Inferior parietal cortex (tissue), 1 donor: ENCODE measurements around the gene CSK.
"Not testable (repeated sequence)": the region's sequence is repeated elsewhere in the genome, so short reads cannot be mapped to it uniquely, and the experiment has no call there.

Source experiments
- DNase-seq: peaks from one replicate; pipeline ENCODE4 v3.0.0-alpha.2; 2016; ENCODE audit errors: extremely low spot score

Gene CSK

DNA sequence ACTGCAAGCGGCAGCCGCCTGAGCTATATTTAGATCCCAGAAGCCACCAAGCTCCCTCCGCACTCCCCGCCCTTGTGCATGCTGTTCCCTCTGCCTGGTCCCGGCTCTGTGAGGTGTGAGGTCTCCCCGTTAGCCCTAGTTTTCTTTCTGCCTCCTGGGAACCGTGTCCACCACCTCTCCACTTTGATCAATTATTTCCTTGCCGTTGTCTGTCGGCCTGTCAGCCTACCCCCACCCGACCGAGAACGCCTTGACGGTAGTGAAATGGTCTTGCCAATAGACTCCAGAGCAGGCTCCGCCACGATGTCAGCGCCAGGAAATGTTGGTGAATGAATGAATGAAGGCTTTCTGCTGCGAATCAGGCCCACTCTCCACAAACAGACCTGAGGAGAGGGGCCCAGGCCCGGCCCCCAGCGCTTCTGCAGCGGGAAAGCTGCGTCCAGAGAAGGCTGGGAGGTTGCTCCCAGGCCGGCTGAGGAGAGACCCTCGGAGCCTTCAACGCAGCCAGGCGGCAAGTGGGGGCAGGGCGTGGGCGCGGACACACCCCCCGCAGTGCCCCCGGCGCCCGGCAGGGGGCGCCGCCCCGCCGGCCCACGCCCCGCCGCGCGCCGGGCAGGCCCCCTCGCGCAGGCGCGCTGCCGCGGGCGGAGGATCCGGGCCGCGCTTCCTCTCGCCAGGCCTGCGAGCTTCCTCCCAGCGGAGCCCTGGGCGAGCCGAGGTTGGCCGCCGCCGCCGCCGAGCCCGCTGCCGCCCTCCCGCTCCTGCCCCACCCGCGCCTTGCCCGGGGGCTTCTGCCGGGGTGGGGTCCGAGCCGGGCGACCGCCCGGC is at the start of gene CSK:
Gene CSK, plus strand, starts transcription at position 650 of the 828 bp plus-strand sequence. CDS start 16,218 bp downstream, outside the sequence.
- DNase-seq = peak; percentile 68

DNA sequence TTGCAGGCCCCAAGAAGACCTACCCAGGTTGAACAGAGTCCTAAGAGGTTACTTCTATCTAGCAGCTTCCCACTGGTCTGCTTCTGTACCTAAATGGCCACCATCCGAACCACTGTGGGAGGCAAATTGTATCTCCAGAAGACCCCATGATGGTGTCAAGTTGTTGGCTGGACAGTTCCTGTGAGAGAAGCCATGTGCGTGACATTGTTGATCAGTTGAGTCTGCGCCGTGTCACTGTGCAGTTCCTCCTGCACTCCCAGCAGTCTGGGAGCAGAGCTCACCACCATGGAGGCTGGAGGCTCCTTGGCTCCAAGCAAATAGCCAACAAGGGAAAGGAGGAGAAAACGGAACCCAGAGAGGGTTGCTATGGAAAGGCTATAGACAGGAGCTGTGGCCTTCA is 49.0 kb upstream of the CSK start:
- no peak for DNase-seq

DNA sequence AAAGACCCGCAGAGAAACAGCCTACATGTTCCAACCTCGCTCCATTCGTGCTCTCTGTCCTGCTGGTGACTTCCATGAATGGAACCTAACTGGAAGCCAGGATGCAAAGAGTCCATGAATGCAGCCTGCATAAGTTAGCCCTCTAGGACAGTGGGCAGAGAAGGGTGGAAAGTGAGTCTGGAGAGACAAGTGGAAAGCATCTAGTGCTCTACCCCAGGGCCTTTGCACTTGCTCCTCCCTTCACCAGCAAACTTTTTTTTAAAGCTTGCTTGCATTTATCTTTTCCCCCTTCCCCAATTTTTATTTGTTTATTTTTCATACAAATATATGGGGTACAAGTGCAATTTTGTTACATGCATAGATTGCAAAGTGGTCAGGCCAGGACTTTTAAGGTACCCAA is 48.6 kb upstream of the CSK start:
- no peak for DNase-seq

DNA sequence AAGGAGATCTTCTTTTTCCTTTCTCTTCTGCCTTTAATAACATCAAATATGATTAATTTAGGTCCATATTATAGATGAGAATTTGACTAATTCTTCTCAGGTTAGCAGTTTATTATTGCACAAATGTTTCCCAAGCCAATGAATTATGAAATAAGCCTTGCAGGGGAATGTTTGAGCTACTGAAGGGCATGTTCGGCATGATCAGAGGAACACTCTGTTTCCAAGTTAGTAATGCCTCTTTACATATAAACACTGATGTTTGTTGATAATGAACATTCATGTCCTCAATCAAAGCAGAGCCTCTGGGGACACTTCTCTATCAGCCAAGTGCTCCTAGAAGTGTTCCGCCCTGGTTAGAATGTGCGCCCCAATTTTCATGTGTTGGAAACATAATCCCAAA is 46.6 kb upstream of the CSK start:
- no peak for DNase-seq

DNA sequence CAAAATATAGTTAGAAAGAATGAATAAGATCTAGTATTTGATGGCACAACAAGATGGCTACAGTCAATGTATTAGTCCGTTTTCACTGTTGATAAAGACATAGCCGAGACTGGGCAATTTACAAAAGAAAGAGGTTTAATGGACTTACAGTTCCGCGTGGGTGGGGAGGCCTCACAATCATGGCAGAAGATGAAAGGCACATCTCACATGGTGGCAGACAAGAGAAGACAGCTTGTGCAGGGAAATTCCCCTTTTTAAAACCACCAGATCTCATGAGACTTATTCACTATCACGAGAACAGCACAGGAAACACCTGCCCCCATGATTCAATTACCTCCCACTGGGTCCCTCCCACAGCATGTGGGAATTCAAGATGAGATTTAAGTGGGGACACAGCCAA is 43.6 kb upstream of the CSK start:
- DNase-seq = not testable (repeated sequence)

DNA sequence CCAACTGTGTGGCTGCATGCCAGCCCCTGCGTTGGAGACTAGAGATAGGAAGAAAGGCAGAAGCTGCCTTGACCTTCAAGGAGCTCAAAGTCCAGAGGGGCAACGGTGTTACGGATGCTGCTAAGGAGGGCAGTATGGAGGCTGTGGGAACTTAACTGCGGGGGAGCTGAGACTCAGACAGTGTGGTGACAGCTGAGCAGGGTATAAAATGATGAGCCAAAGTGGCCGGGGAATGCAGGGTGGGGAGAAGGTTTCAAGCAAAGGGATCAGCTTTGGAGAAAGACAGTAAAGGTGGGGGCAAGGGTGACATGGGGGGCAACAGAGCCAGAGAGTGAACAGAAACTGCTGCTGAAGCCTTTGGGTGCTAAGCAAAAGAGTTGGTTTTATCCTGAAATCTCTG is 39.5 kb upstream of the CSK start:
- no peak for DNase-seq

DNA sequence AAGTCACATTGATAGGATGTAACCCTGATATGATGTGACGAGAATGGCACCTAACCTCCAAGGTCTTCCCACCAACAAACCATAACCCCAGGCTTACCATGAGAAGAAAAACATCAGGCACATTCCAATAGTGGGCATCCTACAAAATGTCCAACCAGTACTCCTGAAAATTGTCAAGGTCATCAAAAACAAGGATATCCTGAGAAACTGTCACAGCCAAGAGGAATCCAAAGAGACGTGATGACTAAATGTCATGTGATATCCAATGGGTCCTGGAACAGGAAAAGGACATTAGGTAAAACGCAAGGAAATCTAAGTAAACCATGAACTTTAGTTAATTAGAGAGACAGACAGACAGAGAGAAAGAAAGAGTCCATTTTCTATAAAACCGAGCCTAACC is 35.5 kb upstream of the CSK start:
- no peak for DNase-seq

DNA sequence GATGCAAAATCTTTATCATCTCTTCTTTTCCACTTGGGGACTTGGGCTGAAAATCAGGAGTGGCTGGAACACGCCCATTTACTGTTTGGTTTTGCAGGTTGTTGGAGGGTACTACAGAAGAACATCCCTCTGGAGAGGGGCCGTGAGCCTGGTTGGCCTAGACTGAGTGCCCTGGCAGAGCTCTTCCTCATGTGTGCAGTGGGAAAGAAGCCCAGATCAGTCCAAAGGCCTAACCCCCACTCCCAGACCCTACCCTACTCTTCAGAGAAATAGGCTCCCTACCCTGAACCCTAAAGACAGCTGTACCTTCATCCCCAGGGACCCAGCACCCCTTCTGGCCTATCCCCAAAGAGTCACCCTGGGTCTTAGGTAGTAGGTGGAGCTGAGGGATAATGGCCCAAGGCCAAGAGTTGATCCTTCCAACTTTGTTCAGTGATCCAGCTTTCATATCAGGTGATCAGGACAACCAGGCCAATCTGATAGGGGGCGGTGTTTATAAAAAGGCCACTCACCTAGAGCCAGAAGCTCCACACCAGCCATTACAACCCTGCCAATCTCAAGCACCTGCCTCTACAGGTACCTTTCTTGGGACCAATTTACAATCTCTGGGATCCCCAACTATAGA is 33.4 kb upstream of the CSK start, which contains the start of gene CYP1A2:
Gene CYP1A2, plus strand, starts transcription at position 524 of the 625 bp plus-strand sequence. CDS start 894 bp downstream, outside the sequence.
- no peak for DNase-seq

DNA sequence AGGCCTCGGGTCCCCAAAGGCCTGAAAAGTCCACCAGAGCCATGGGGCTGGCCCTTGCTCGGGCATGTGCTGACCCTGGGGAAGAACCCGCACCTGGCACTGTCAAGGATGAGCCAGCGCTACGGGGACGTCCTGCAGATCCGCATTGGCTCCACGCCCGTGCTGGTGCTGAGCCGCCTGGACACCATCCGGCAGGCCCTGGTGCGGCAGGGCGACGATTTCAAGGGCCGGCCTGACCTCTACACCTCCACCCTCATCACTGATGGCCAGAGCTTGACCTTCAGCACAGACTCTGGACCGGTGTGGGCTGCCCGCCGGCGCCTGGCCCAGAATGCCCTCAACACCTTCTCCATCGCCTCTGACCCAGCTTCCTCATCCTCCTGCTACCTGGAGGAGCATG is 32.0 kb upstream of the CSK start:
- DNase-seq = no peak

DNA sequence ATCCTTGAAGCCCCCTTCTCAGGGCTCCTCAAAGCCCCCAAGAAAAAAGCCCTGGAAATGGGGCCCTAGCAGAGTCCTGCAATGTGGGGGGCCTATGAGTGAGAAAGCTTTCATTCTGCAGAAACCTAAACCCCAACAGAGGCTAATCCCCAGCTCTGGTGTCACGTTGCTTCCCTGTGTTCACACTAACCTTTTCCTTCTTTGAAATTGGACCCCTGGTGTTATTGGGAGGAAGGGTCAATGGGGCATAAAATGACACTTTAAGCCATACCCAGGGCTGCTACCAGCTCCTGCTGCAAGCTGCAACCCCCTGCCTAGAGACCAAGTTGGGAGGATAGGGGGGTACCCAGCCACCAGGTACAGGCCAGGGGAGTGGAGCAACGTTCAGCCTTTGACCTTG is 31.1 kb upstream of the CSK start:
- DNase-seq = no peak

DNA sequence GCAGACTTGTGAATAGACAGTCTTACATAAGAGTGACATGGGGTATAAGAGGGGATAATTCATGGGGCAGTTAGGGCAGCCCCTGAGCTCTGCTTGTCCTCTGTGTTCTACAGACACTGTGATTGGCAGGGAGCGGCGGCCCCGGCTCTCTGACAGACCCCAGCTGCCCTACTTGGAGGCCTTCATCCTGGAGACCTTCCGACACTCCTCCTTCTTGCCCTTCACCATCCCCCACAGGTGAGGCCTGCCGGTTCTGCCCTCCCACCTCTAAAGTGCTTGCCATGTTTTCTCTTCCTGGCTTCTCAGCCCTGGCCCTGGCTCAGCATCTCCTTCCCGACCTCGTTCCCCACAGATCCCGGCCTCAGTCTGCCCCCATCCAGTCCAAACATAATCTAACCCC is 29.9 kb upstream of the CSK start:
- no peak for DNase-seq

DNA sequence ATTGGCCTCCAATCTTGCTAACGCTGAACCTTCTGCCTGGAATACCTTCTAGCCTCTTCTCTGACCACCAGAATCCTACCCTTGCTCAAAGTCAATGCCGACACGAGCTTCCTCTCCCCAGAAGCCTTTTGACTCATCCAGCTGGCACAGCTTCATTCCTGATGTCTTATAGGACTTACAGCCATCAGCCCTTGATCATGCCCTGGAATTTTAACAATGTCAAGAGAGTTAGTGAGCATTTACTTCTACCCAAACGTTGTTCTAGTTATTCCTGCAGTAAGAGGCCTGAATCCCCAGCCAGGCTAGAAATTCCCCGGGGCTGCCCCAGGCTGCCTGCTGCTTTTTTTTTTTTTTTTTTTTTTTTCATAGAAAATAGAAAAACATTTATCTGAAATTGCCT is 29.3 kb upstream of the CSK start:
- DNase-seq = no peak

DNA sequence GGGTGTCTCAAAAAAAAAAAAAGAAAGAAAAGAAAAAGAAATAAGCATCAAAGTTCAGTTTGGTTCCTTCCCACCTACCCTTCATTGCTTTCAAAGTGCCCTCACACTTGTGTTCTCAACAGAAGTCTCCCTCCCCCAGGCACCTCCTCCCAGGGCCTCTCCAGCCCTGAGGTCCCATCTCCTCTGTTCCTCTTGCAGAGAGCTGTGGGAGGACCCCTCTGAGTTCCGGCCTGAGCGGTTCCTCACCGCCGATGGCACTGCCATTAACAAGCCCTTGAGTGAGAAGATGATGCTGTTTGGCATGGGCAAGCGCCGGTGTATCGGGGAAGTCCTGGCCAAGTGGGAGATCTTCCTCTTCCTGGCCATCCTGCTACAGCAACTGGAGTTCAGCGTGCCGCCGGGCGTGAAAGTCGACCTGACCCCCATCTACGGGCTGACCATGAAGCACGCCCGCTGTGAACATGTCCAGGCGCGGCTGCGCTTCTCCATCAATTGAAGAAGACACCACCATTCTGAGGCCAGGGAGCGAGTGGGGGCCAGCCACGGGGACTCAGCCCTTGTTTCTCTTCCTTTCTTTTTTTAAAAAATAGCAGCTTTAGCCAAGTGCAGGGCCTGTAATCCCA is 27.2 kb upstream of the CSK start:
- no peak for DNase-seq

DNA sequence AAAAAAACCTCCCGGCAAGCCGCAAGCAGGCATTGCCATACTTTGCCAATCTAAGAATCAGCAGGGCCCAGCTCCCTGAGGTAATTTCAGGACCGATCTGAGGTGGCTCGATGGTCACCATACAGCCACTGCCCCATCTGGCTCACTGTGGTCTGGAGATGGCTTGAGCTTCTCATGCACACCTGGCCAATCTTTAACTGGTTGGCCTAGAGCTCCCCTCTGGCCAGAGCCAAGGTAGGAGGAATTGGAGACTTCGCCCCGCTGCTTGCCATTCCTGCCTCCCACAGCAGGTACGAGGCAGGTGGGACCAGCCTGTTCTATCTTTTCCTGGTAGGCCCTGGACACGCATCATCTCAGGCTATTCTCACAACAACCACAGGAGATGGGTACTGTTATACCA is 23.1 kb upstream of the CSK start:
- no peak for DNase-seq

DNA sequence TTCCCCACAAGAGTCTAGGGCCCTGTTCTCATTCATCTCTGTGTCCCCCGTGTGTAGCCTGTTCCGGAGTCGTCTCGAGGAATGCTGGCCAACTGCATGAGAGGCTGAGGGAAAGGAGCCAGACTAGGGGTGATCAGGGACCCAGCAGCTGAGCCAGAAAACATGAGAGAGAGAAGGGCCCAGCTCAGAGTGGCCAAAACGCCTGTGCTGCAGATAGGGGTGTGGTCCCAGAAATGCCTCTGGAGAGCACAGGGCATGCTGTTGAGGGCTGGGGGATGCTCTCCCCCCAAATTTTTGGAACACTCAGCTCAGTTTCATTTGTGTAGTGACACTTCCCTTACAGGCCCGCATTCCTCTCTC is 19.1 kb upstream of the CSK start:
- no peak for DNase-seq

DNA sequence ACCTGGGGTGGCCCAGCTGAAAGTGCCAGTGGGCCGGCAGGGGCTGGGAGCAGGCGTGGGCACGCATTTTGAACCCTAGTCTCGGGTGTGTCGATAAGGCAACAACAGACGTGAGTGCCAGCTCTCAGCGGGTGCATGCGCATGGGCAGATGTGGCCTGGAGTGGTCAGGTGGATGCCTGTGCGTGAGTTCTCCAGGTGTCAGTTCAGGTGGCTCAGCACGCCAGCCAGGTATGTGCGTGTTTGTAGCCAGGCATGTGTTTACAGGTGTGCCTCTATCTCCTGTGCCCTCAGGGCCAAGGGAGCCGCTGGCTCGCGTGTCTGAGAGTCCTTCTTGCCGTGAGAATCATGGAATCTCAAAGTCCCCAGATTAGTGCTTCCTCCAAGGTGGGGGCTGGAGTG is 18.5 kb upstream of the CSK start:
- DNase-seq = no peak

DNA sequence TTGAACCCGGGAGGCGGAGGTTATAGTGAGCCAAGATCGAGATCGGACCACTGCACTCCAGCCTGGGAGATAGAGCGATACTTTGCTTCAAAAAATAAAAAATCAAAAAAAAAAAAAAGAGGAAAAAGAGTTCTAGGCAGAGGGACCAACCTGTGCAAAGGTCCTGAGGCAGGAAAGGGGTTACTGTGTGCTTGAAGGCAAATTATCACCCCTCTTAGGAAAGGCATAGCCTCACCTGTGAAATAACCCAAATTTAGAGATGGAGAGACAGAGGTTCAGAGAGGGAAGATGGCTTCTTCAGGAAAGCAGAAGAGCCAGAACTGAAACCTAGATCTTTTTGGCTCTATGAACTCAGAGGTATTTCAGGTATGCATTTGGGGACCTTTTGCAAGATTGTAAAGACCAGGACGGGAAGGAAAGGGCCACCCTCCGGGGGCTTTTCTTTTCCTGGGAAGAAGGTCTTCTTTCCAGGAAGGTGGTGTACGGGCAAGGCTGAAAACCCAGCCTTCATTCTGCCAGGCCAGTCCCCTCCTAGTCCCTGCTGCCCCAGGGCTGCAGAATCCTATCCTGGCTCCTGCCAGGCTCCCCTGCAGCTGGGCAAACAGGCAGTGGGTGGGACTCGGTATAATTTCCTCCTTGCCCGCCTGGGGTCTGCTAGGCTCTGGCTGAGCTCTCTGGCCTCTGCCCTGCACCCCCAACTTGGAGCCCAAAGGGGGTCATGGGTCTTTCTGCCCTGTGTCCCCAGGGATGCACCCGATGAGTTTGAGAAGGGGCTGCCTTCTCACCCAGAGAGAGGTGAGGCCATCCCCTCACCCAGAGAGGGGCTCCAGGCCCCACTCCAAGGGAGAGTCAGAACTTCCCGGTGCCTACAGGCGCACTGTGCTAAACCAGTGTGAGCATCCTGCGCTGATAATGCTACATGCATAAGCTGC is 14.4 kb upstream of the CSK start:
- no peak for DNase-seq

DNA sequence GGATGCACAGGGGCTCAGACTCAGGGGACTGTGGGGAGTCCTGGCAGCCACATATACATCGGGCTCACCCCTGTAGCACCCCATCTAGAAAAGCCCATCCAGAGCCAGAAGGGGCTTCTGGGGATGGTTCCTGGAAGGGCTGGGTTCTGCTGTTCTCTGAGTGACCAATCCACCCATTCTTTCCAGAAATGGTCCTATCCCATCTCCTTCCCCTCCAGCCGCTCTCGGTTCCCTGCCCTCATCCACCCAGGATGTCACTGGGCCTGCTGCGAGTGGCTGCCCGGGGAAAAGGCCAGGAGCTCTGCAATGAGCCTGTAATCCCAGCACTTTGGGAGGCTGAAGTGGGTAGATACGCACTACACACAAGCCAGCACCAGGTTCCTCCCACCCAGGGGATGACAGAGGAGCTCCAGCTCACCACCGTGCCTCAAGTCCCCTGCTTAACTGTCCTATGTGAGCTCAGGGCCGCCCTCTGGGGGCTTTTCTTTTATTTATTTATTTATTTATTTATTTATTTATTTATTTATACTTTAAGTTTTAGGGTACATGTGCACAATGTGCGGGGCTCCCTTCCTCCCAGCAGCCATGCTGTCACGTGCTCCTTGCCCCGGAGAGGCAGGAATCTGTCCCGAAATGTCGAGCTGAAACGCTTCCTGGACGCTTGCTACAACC is 13.6 kb upstream of the CSK start:
- no peak for DNase-seq

DNA sequence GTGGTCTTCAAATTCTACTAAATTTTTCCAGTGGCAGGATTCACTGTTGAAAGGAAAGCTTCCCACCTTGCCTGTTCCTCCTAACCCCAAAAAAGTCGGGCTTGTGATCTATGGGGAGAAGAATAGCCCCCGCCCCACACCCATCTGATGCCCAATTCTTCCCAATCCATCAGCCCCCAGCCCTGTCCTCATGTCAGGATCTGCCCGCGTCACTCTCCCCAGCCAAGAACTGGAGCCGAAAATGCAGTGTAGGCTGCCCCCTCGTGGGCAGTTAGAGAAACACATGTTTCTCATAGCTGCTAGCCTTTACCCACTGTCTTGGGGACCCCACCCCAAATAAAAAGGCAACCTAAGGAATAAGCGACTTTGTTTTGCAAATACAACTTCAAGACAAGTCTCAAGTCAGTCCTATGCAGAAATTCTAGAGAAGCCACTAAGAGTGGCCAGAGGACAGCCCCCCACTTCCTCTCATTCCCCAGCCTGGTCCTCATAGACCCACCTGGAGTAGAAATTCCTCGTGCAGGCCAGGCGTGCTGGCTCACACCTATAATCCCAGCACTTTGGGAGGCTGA is 13.0 kb upstream of the CSK start:
- peak; percentile 69 for DNase-seq

DNA sequence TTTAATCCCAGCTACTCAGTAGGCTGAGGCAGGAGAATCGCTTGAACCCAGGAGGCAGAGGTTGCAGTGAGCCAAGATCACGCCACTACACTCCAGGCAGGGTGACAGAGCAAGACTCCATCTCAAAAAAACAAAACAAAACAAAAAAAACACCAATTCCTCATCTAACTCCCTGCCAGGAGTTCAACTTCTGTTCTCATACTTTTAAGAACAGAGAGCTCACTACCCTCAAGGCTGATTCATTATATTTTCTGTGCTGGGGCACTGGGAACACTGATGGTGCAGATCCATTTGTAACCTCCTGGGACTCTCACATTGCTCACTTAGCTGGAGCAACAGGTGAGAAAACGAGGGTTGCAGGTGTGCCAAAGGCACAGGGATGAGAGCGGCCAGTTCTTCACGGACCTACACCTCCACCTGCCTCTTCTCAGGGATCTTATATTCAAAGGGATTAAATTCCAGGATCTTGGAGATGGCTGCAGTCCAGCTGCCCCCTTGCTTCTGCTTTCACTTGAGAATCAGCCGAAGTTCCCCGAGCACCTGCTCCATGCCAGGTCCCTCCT is 12.3 kb upstream of the CSK start:
- DNase-seq = no peak
